Activated CD8-positive, alpha-beta memory T cell treated with anti-CD3 and anti-CD28 coated beads, Interleukin-2, amount 50 U/mL, for 48 hours (primary cell): ENCODE measurements around the gene GDPD5.
A peak's percentile ranks its signal among the peaks of the same experiment; 100 is the strongest.

Source experiments
- DNase-seq: peaks from one replicate; pipeline ENCODE4 v3.0.0-alpha.2; 2020

The GDPD5 gene

DNA sequence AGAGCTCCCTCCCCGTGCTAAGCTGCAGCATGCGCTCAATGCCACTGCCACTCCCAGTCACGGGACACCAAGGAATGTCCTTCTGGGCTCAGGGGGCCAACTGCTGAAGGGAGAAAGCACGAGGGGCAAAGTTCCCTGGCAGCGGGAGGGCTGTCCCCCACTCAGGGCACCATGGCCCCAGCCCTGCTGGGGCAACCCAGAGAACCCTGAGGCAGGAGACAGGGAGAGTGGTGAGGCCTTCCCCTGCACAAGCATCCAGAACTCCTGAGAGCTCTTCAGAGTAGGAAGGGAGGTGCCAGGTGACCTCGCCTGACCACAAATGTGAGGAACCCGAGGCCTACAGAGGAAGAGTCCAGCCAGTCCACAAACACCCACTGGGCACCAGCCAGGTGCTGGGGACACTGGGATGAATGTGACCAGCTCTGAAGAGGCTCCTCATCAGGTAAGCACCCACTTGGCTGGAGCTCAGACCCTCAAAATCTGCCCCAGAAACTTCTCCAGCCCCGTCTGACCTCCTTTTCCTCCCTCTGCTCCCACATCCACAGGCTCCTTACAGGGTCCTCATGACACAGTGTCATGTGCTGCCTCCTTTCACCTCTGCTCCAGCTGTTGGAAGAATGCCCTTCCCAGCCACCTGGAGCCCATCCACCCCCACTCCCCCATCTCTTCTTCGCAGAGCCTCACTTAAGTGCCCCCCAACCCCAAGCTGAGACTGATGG, 15.6 kb downstream of the GDPD5 start:
- no peak for DNase-seq

DNA sequence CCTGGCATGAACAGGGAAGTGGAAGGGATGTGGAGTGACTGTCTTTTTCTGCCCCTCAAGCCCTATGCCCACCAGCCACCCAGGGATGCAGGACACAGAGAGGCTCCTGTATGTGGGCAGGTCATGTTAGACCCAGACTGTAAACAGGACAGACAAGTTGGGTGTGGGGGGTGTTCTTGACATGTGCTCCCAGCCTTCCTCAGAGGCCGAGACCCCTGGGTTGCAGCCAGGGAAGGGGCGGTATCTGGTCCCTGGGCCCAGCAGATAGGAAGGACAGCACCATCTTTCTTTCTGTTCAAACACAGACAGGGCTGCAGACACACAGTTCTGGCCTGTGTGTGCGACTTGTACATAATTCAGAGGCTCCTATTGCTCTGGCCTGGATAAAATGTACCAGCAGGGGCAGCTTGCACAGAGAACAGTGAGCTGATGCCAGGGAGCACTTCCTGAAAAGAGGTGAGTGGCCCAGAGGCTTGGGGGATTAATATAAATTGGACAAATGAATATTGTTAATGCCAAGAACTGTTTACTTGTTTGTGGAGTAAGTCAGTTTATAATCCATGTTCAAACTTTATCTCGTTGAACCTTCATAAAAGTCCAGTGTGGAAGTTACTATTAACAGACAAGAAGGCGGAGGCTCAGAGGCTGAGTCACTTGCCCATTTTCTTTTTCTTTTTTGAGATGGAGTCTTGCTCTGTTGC, 16.6 kb downstream of the GDPD5 start:
- no peak for DNase-seq

DNA sequence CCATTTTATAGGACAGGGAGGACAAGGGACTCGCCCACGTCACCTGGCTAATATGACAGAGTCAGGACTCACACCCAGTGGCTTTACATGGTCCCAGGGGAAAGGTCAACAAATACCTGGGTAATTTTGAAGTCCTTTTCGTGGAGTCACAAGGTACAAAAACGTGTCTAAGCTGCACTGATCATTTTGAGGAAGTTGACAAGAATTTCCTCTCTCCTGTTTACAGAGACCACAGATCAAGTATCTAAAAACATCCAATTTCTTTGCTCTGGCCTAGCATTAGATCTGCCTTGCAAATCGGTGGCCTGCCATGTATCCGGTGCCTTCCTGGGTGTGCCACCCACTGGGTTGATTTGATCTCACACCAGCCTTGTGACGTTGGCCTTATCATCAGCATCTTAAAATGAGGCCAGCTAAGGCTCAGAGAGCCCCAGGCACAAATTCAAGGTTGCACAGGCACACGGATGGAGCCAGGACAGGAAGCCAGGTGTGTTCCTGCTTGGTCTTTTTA, 17.6 kb downstream of the GDPD5 start:
- DNase-seq, result no peak

DNA sequence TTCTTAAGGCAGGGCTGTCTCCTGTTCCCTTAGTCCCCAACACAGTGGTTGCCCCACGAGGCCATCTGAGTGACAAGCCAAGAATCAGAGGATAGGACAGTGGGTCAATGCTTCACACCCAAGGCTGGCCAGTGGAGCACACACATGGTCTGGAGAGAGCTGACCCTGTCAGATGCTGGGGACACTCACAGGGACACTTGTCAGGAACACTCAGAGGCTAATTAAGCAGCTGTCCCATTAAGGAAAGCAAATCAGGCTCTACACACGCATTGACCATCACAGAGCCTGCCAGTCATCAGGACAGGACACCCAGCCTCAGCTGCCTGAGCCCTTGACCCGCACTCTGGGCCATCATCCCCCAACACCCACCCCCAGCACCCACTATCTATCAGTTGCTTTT, 18.2 kb downstream of the GDPD5 start:
- DNase-seq, result no peak

DNA sequence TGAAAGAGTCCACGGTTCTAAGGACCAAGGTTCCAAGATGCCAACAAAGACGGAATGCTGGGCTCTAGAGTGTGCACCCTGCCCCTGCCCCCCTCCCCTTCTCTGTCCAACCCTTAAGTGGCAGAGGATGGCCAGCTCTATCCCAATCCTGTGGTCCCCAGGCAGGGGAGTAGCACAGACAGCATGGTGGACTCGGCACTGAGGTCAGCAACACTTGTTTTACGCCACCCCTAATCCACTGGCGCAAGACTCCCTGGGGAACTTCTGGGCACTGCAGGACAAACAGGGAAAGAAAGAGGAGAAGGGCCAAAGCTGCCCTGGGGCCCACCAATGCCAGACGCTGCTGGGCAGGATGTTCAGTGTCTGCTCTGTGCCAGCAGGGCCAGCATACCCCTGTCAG, 18.9 kb downstream of the GDPD5 start:
- DNase-seq, result no peak

DNA sequence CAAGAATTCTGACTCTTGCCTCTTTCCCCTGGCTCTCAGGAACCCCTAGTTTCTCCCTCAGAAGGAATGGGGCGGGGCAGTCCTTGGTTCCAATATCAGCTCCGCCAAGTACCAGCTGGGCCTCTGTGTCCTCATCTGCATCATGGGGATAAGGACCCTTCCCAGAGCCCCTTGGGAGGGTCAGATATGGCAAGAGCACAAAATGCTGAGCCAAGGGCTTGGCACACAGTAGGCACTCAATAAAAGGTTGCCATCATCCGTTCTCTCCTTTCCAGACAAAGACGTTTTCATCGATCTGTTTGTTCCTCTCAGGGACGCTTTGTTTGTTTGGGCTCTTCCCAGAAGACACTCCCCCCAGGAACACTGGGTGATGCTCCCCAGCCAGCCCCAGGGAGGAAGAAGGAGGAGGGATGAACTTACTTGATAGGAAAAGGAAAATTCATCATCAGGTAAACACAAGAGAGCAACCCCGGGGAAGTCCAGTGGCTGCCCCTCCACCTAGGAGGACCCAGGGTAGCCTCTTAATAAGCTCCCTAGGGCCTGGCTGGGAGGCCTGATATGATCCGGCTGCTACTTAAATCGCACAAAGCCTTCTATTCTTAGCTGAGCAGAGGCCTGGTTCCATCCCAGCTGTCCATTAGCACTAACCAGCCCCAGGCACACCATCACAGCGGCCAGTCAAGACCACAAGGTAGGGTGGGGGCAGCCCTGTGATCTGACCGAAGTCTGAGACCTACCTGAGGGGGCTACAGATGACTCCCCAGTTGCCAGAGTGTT, 19.6 kb downstream of the GDPD5 start:
- no peak for DNase-seq

DNA sequence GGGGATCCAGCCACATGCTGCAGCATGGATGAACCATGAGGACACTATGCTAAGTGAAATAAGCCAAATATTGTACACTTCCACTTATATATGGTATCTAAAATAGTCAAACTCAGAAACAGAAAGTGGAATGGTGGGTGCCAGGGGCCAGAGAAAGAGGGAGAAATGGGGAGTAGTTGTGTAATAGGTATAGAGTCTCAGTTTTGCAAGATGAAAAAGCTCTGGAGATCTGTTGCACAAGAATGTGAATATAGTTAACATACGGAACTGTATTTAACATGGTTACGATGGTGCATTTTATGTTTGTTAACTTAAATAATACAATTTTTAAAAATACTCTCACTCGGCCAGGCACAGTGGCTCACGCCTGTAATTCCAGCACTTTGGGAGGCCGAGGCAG, 21.2 kb downstream of the GDPD5 start:
- no peak for DNase-seq

DNA sequence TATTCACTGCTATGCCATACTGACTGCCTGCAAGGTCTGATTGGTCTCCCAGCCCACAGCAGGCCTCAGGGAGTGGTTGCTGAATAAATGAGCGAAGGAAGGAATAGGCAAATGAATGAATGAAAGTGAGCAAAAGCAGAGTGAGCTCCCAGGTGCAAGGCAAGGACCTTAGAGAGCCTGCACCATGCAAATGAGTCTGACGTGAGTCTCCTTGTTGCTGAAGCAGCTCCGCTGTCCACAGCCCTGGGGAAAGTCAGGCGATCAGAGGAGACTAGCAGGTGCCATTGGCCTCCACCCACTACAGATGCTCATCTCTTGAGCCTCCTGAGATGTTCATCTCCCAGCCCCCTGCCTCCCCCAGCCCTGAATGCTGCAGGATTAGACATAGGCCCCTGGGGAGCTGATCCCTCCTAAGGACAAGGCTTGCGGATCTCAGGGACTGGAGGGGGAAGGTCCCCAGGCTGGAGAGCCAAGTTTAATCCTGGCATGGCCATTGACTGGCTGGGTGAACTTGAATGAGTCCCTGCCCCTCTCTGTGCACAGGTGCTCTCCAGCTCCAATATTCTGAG, 22.1 kb downstream of the GDPD5 start:
- no peak for DNase-seq

DNA sequence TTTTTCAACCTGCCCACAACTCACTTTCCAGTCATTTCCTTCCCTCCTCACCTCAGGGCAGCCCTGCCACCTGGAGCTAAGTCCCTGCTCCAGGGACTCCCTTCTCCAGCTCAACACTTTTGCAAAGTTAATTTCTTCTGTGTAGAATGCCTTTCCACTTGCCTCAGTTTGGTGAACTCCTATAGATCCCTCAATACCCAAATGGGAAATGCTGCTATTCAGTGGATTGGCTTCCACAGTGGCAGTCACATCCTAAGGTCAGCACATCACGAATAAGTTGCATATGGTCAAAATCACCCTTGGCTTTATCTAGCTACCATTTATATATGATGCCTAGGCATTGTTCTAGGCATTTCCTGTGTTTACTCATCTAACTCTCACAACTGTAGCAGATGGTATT, 23.6 kb downstream of the GDPD5 start:
- no peak for DNase-seq

DNA sequence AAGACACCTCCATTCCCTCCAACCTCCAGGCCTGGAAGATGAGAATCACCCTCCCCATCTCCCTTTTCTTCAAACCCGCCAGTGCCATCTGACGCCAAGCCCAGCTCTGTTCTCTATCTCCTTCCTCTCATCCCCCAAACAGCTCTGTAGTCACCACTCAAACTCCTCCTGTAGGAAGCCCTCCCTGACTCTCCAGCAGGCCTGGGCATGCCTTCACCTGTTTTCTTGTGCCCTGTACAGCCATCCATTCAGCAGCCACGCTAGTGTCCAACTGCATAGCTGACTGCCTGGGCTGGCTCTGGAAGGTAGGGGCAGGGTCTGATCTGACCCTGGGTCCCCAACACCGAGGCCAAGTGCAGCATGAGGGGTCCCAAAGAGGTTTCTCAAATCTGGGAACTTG, 25.0 kb downstream of the GDPD5 start:
- DNase-seq, result no peak

DNA sequence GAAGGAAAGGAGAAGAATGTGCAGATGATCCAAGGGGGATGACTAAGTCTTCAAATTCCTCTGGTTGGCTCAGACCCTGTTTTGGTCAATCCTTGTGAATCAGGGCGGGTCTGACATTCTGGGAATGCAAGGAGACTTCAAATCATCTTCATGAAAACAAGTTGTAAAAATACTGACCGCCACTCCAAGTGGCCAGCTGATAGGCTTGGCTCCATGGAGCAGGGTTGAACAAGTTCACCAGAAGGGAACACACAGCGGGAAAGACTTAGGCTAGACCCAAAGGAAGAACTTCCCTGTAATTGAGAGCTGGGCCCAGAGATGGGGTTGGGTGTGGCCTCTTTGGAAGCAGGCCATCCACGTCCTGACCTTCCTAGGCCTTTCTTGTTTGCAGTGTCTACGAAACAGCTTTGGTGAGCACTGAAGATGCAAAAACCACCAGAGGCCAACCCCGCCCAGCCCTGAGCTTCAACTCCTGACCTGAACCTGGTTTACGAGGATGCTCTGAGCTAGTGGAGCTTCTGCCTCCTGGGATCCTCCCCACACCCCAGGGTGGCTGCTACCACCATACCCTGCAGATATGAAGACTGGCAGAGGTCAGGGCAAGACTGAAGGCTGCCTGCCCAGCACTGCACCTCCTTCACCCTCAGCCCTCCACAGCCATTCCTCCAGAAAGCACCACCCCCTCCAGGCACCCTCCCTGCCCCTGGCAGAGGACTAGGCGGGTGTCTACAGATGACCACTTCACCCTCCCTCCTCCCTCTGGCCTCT, 26.1 kb downstream of the GDPD5 start:
- DNase-seq, result no peak

DNA sequence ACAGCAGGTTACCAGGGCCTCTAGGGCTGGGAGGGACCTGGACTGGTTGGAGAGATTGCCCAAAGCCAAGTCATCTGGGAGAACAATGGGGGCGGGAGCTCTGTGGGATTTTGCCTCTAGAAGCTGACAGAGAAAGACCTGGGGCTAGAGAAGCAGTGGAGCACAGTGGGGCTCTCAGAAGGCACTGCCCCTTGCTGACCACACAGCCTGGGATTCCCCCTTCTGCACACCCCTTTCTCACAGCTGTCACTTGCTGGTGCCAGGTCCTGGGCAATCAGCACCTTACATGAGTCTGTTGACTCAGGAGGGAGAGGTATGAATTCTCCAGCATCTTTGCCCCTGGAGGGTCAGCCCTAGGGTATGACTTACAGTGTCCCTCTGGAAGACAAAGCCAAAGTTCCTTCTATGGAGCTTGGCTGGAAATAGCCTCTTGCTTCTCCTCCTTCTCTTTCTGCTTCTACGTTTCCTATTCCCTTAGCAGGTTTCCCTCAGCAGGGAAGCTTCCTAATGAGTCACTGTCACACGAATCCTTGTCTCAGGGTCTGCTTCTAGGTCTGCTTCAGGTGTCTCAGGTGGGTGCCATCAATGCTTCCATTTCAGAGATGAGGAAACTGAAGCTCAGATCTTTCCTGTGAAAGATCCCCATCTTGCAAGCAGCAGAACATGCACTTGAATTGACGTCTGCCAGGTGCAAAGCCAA, 27.0 kb downstream of the GDPD5 start:
- DNase-seq, result no peak

DNA sequence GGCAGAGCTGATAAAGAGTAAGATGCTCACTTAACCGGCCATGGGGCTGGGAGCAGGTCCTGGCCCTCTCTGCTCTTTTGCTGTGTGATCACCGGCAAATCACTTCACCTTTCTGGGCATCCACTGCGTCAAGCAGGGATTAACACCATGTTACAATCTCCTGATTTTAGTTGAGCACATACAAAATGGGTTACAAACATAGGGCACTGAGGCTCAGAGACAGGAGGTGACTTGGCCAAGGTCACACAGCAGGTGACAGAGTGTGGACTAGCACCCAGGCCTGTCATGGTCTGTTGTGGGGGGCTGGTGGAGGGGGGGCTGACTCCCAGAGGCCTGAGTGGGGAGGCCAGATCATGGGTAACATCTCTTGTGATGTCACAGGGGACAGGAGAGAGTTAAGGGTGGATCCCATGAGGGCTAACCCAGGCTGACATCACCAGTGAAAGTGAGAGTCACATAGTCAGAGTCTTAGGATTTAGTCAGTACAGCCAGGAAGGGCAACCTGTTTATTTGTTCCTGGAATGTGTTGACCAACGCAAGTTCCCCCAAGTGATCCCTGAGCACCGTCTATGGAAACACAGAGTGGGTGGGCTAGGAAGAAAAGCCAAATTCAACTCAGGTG, 27.8 kb downstream of the GDPD5 start:
- no peak for DNase-seq

DNA sequence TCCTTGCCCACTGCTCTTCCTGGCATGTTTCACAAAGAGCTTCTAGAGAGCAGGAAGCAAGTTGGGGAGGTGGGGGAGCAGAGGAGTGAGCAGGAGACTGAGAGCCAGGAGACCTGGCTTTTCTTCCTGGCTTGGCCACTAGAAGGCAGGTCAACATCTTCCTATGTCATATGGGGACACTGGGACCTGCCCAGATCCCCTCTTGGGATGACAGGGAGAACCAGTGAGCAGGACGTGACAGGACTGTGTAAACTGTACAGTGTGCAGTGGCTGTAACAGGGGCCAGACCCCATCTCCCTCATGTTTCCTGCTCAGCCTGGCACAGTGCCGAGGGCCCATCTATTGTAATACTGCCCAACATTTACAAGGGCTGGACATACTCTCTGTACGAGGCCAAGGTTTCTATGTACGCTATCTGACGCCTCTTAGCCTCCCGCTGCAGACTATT, 29.4 kb downstream of the GDPD5 start:
- DNase-seq, result no peak

DNA sequence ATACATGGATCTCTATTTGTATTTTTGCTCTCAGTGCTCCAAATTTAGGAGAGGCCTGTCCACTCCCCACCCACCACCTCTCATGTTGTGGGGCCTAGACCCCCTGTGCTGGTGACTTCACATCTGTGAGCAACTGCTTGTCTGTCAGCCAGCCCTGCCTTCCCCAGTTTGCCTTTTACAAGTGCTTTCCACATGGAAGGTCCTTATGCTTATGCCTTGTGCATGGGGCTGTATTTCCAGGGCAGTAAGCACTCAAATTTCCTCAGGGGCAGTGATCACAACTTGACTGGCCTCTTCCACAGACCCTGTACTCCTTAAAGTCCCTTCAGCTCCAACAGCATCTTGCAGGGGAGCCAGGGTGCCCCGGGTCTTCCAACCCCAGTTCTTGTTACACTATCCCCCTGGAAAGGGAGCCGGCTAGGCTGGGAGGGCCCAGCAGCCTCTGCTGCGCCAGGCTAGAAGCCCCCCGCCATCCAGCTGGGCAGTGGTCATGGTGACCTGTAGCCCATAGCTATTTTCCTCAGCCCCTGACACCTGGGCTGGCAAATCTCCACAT, 29.9 kb downstream of the GDPD5 start:
- DNase-seq, result no peak

DNA sequence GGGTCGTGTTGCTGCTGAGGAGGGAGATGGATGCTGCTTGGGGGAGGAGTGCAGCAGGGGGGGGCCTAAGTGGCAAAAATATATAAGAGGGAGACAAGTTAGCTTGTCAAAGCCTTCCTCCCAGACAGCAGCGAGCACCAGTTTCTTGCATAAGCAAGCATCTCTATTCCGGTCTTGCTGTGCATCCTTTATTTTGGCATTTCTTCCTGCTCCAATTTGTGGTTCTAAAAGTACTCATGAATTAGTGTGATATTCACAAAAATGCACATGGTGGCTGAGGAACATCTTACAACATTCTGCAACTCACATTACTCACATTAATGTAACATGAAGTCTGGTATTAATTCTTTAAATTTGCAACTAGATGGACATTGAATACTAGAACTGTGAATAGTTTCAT, 32.1 kb downstream of the GDPD5 start:
- DNase-seq, result no peak

DNA sequence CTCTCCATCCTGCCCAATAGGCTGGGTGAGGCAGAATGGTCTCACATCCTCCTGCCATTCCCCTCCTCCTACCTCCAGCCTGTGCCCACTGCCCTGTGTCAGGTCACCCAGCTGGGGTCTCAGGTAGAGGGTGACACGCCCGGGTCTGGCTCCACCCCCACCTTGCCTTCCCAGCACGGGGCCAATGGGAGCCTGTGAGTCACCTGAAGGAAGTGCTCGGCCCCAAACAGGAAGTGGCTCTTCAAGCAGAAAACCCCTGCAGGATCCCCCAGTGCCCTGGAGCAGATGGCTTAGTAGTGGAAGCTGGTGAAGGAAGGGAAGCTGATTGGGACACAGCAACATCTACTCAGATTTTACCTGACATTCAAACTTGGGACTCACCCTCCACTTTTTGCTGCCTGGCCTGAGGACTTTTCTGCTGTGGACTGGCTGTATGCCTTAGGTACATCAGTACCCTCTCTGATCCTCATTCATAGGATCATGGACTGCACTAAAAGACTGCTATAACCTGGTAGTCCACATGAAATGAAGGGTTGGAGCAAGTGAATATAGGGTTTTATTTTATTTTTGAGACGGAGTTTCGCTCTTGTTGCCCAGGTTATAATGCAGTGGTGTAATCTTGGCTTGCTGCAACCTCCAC, 33.4 kb downstream of the GDPD5 start:
- DNase-seq, result peak; percentile 77

DNA sequence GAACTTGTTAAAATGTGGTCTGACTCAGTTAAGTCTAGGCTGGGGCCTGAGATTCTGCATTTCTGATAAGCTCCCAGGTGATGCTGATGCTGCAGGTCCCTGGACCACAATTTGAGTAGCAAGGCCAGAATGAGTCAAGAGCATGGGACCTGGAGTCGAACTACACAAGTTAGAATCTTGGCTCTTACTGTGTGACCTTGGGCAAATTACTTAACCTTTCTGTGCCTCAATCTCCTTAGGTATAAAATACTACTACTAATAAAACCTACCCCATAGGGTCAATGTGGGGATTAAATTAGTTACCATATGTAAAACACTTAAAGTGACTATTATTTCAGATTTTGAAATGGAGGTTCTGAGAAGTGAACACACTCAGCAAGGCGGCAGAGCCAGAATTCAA, 34.3 kb downstream of the GDPD5 start:
- no peak for DNase-seq

DNA sequence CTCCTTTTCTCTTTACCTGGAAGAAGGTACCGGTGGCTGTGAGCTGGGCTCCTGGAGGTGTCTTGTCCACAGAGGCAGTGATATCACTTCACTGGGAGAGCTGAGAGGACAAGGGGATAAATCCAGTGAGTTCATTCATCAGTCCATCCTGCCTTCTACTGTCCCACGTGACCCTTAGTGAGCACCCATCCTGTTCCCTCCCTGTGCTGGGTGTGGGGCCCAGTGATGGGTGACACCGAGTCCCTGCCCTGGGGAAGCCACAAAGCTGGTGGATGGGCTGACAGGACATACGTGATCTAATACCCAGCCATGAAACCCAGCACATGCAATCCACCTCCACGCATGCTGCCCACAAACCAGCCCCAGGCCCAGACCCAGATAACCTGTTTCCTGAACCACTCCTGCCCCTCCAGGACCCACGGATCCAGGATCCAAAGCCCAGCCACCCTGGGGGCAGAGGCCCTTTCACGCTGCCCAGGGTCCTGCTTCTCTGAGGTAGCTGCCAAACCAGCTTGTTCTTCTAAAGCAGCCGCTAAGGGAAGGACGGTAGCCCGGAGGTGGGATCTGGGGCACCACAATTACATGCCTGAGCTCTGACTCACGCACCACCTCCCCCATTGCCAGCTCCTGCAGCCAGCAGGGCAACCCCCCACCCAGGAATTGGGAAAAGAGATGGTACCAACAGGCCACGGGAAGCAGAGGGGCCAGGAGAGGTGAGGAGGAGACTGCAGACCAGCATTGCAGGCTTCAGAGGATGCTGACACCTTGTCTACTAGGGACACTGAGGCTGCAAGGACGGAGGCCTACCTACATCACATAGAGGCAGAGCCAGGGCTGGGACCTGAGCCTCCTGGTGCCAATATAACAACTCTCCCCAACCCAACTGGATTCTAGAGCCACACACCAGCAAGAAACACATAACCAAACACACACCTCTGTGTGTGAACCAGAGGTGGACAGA, 35.2 kb downstream of the GDPD5 start:
- no peak for DNase-seq
